ENCODE data around the gene DDX1. TPM values are rescaled to one million over a fixed set of nuclear protein-coding genes. Genes with fewer than 3 reads are reported as not detected.
A peak's percentile ranks its signal among the peaks of the same experiment; 100 is the strongest.

DDX1 gene
- total and polyA plus RNA-seq, 9 of the 15 experiments (the other 6 are each of a cell fraction or from before 2014, with no cell fraction given): 116 to 277 (median 232) TPM

GRCh38 chr2:15577071-15577735 lies 14.5 kb upstream of the DDX1 start (continued):
- TF ChIP-seq ZNF696 (CRISPR knock-in tag; conservative IDR thresholded peaks at IDR 0.05): 0 out of 2 replicates have a peak, but pooled peaks have one; percentile 28
- peak; percentile 17 for TF ChIP-seq PRDM10 (IDR thresholded peaks at IDR 0.05; ENCODE audit: partially characterized antibody)
- peak in 1 of 2 experiments; percentile 39; a peak in 1 of 3 replicates for TF ChIP-seq CBX3 (IDR thresholded peaks at IDR 0.05; ENCODE audit: borderline replicate concordance in 1 of 2, low read length in 2 of 2)
- 0 out of 2 replicates have a peak, but pooled peaks have one; percentile 48 for TF ChIP-seq GATAD2A (IDR thresholded peaks at IDR 0.05)
- TF ChIP-seq RB1 (IDR thresholded peaks at IDR 0.05; ENCODE audit: low read depth): peak; percentile 35; the same call in 1 of the 2 replicates
- TF ChIP-seq OTX1 (CRISPR knock-in tag; IDR thresholded peaks at IDR 0.05): peak; percentile 25; the same call in 1 of the 2 replicates
- peak in 1 of 2 experiments; percentile 49; a peak in 1 of 4 replicates for TF ChIP-seq MLLT1 (IDR thresholded peaks at IDR 0.05)
- 0 out of 4 replicates have a peak, but pooled peaks of 1 of the 2 experiments have one; percentile 37 for TF ChIP-seq FOXK2 (conservative IDR thresholded peaks at IDR 0.05 in 1 of 2, IDR thresholded peaks at IDR 0.05 in 1 of 2; ENCODE audit: low read depth in 2 of 2)
- TF ChIP-seq ZNF239 (CRISPR knock-in tag; IDR thresholded peaks at IDR 0.05): peak; percentile 32; the same call in 1 of the 2 replicates
- TF ChIP-seq ZNF165 (CRISPR knock-in tag; IDR thresholded peaks at IDR 0.05; ENCODE audit: borderline replicate concordance): 0 out of 2 replicates have a peak, but pooled peaks have one; percentile 38

Data from K562 (cell line).